Keratinocyte (primary cell): ENCODE results near the gene BCO1.

Source experiments
- CTCF ChIP-seq, 3 experiments: IDR thresholded peaks in 1 of 3; conservative IDR thresholded peaks in 1 of 3; optimal IDR thresholded peaks in 1 of 3; 2 replicates in 2 of 3; 3 replicates in 1 of 3; pipeline versions ENCODE3 to v1.5.1; 2011; ENCODE audit warnings: low read length in 3 of 3, mild to moderate bottlenecking in 3 of 3, moderate library complexity in 2 of 3, control low read depth in 1 of 3, inconsistent platforms in 1 of 3; ENCODE audit not compliant: insufficient read depth in 2 of 3; ENCODE audit errors: extremely low read depth in 1 of 3
- EZH2 ChIP-seq: IDR thresholded peaks from one replicate; pipeline ENCODE4 v1.6.1; 2012; ENCODE audit warnings: inconsistent platforms, mild to moderate bottlenecking, low read length, moderate library complexity

GRCh38 chr16:81216706-81217105, 21.8 kb upstream of the BCO1 start:
- TF ChIP-seq CTCF (optimal IDR thresholded peaks at IDR 0.05 in 1 of 3, IDR thresholded peaks at IDR 0.05 in 1 of 3, conservative IDR thresholded peaks at IDR 0.05 in 1 of 3; ENCODE audit: extremely low read depth in 1 of 3, insufficient read depth in 2 of 3, low read length in 3 of 3) = no peak
- TF ChIP-seq EZH2 = no peak
